ENCODE measurements around the gene DGCR8. TPM values are rescaled to one million over a fixed set of nuclear protein-coding genes. Genes with fewer than 3 reads are reported as not detected.

Gene DGCR8
- total RNA-seq, 1 experiment from 2014 or later, result 53.1 TPM

DNA sequence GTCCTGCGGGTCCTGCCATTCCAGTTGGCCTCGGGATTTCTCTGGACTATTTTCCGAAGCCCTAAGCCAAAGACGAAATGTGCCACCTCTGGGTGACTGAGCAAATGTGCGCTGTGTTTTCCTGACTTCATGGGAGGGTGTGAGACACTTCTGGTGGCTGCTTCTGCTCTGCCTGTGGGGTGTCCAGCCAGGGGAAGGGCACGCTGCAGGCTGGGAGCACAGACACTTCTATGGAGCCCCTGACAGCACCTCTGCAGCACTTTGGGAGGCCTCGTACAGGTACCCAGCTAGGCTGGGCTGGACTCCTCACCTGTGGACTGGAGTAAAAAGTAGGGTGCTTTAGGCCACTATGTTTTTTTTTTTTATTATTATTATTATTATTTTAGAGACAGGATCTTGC lies 41.5 kb upstream of the DGCR8 start:
- H3K4me1 ChIP-seq, result no peaks in the 10 kb centered on the region
- H3K36me3 ChIP-seq (ENCODE audit: control insufficient read depth, insufficient read depth, low read length), result no peaks in the 10 kb centered on the region
- no peaks in the 10 kb centered on the region for H3K36me3 Mint-ChIP-seq (ENCODE audit: insufficient read depth, unreplicated experiment)
- H3K9me3 ChIP-seq, result no peaks in the 10 kb centered on the region
- H3K27ac Mint-ChIP-seq (ENCODE audit: unreplicated experiment), result no peak overlapping the region
- DNase-seq, result no peak
- ChIA-PET POLR2A (no interaction called here), CTCF (interaction anchor here (1.4 kb wide), 1 partner anchor 45 kb away, joined by 3 read pairs; no protein-coding TSS in a partner anchor)
- H3K4me1 Mint-ChIP-seq (ENCODE audit: low read depth, unreplicated experiment), result no peaks in the 10 kb centered on the region
- intact Hi-C loops (cut with micrococcal nuclease; ENCODE audit: unreplicated experiment), result no loop called here
- TF ChIP-seq, protein P1, sequence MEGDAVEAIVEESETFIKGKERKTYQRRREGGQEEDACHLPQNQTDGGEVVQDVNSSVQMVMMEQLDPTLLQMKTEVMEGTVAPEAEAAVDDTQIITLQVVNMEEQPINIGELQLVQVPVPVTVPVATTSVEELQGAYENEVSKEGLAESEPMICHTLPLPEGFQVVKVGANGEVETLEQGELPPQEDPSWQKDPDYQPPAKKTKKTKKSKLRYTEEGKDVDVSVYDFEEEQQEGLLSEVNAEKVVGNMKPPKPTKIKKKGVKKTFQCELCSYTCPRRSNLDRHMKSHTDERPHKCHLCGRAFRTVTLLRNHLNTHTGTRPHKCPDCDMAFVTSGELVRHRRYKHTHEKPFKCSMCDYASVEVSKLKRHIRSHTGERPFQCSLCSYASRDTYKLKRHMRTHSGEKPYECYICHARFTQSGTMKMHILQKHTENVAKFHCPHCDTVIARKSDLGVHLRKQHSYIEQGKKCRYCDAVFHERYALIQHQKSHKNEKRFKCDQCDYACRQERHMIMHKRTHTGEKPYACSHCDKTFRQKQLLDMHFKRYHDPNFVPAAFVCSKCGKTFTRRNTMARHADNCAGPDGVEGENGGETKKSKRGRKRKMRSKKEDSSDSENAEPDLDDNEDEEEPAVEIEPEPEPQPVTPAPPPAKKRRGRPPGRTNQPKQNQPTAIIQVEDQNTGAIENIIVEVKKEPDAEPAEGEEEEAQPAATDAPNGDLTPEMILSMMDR (IDR thresholded peaks at IDR 0.05; ENCODE audit: insufficient read depth in 1 of 2, low read depth in 1 of 2, low read length in 1 of 2, severe bottlenecking in 1 of 2, unreplicated experiment in 1 of 2), result no peak
- H3K27me3 Mint-ChIP-seq (ENCODE audit: insufficient read depth, unreplicated experiment), result no peaks in the 10 kb centered on the region
- no TSS peak for BruUV-seq (replicated peaks)
- no peak overlapping the region for H3K4me3 Mint-ChIP-seq (ENCODE audit: unreplicated experiment)
- no peaks in the 10 kb centered on the region for H3K9me3 Mint-ChIP-seq (ENCODE audit: unreplicated experiment)
- H3K4me3 ChIP-seq (ENCODE audit: low read depth, low read length), result no peak overlapping the region
- H3K27me3 ChIP-seq (replicated peaks; ENCODE audit: control insufficient read depth, insufficient read depth, low read length), result no peaks in the 10 kb centered on the region

DNA sequence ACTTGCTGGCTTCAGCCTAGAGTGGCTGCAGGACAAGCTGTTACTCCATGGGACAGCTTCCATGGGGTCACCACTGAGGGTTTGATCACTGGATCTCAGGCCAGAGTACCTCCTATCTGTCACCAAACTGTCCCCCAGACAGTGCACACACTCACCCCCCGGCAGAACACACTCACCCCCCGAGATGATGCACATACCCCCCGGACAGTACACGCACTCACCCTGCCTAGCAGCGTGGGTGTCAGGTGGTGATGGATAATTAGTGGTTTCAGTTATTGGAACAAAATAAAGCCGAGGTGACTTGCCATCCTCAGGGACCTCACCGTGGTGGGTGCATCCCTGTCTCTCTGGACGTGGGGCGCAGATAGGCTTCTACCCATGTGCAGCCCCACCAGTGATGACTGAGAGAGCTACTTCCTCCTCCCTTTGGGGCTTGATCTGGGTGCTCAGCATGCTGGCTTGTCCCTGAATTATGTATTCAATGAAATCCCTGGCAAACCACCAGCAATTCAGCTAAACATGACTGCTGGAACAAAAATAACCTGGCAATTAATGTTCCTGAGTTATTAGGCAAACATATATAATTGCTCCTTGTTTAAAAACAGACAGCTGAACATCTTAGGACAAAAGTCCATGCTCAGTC lies 40.2 kb upstream of the DGCR8 start:
- DNase-seq, result no peak
- no peak overlapping the region for H3K27ac Mint-ChIP-seq (ENCODE audit: unreplicated experiment)
- H3K4me1 Mint-ChIP-seq (ENCODE audit: low read depth, unreplicated experiment), result no peaks in the 10 kb centered on the region
- H3K4me3 ChIP-seq (ENCODE audit: low read depth, low read length), result no peak overlapping the region
- TF ChIP-seq, protein P1 (IDR thresholded peaks at IDR 0.05; ENCODE audit: insufficient read depth in 1 of 2, low read depth in 1 of 2, low read length in 1 of 2, severe bottlenecking in 1 of 2, unreplicated experiment in 1 of 2), result no peak
- no peaks in the 10 kb centered on the region for H3K9me3 ChIP-seq
- H3K4me3 Mint-ChIP-seq (ENCODE audit: unreplicated experiment), result no peak overlapping the region
- no peaks in the 10 kb centered on the region for H3K36me3 ChIP-seq (ENCODE audit: control insufficient read depth, insufficient read depth, low read length)
- POLR2A ChIA-PET, result no interaction called here
- no TSS peak for BruUV-seq (replicated peaks)
- H3K9me3 Mint-ChIP-seq (ENCODE audit: unreplicated experiment), result no peaks in the 10 kb centered on the region
- H3K36me3 Mint-ChIP-seq (ENCODE audit: insufficient read depth, unreplicated experiment), result peaks cover 5% of the 10 kb centered on the region
- H3K27me3 Mint-ChIP-seq (ENCODE audit: insufficient read depth, unreplicated experiment), result no peaks in the 10 kb centered on the region
- CTCF ChIA-PET, result no interaction called here
- no peaks in the 10 kb centered on the region for H3K27me3 ChIP-seq (replicated peaks; ENCODE audit: control insufficient read depth, insufficient read depth, low read length)
- intact Hi-C loops (cut with micrococcal nuclease; ENCODE audit: unreplicated experiment), result no loop called here
- H3K4me1 ChIP-seq, result no peaks in the 10 kb centered on the region

DNA sequence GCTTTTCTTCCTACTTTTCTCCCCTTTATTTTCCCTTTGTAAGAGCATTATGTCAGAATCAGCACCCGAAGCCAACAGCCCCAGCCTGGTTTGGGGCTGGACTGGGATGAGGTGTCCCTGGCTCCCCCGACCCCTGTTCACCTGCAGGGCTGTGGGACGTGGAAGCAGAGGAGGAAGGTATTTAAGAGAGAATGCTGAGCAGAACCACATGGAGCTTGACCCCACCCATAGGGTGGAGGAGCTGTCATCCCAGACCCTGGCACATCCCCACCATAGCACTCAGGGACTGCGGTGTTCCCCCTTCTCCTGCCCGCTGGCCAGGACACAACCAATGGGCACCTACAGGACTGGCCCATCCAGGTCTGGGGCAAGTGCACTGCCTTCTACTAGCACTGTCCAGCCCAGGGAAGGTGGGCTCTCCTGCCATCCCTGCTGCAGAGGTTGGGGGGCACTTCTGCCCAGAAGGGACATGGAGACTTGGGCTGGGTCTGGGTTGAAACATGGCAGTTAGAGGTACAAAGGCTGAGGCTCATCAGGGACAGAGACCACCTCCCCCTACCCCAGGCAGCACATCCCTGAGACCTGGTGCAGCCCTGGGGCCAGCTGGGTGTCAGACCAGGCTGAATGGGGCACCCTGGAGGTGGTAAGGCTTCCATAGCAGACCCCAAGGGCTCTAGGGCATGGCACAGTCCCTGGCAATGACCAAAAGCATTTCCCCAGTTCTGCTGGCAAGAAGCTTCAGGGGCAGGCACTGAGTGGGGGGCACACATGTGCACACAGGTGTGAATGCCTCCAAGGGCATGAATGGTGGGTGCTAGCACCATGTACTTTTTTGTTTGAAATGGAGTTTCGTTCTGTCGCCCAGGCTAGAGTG lies 39.5 kb upstream of the DGCR8 start:
- H3K27me3 ChIP-seq (replicated peaks; ENCODE audit: control insufficient read depth, insufficient read depth, low read length), result no peaks in the 10 kb centered on the region
- no peaks in the 10 kb centered on the region for H3K9me3 ChIP-seq
- H3K4me3 ChIP-seq (ENCODE audit: low read depth, low read length), result no peak overlapping the region
- Mint-ChIP-seq H3K36me3 (ENCODE audit: insufficient read depth, unreplicated experiment) (peaks cover 6% of the 10 kb centered on the region), H3K27ac (ENCODE audit: unreplicated experiment) (no peak overlapping the region), H3K4me3 (ENCODE audit: unreplicated experiment) (no peak overlapping the region), H3K27me3 (ENCODE audit: insufficient read depth, unreplicated experiment) (no peaks in the 10 kb centered on the region), H3K9me3 (ENCODE audit: unreplicated experiment) (no peaks in the 10 kb centered on the region), H3K4me1 (ENCODE audit: low read depth, unreplicated experiment) (no peaks in the 10 kb centered on the region)
- no TSS peak for BruUV-seq (replicated peaks)
- no peaks in the 10 kb centered on the region for H3K4me1 ChIP-seq
- CTCF ChIA-PET, result no interaction called here
- TF ChIP-seq, protein P1 (IDR thresholded peaks at IDR 0.05; ENCODE audit: insufficient read depth in 1 of 2, low read depth in 1 of 2, low read length in 1 of 2, severe bottlenecking in 1 of 2, unreplicated experiment in 1 of 2), result no peak
- POLR2A ChIA-PET, result no interaction called here
- H3K36me3 ChIP-seq (ENCODE audit: control insufficient read depth, insufficient read depth, low read length), result no peaks in the 10 kb centered on the region
- intact Hi-C loops (cut with micrococcal nuclease; ENCODE audit: unreplicated experiment), result no loop called here
- DNase-seq, result no peak

All from Caco-2 (cell line).